ENCODE data around the gene RNF44.
A peak's percentile ranks its signal among the peaks of the same experiment; 100 is the strongest.

The RNF44 gene

GRCh38 chr5:176540956-176541337, 3.7 kb upstream of the RNF44 start:
- DNase-seq (ENCODE audit: low read depth): no peak
- TF ChIP-seq CTCF (conservative IDR thresholded peaks at IDR 0.05; ENCODE audit: control insufficient read depth, insufficient read depth, low read depth, low read length): no peak
- H3K4me3 ChIP-seq (ENCODE audit: control insufficient read depth, low read depth, low read length): no peak overlapping the region

- DNase-seq (ENCODE audit: low read depth): no peak
- no peak overlapping the region for H3K4me3 ChIP-seq (ENCODE audit: control insufficient read depth, low read depth, low read length)
- TF ChIP-seq CTCF (conservative IDR thresholded peaks at IDR 0.05; ENCODE audit: control insufficient read depth, insufficient read depth, low read depth, low read length): no peak
Observed at GRCh38 chr5:176540476-176540899, 3.3 kb upstream of the RNF44 start.

- no peak for TF ChIP-seq CTCF (conservative IDR thresholded peaks at IDR 0.05; ENCODE audit: control insufficient read depth, insufficient read depth, low read depth, low read length)
- no peak for DNase-seq (ENCODE audit: low read depth)
- no peak overlapping the region for H3K4me3 ChIP-seq (ENCODE audit: control insufficient read depth, low read depth, low read length)
Observed at GRCh38 chr5:176538989-176539384, 1.8 kb upstream of the RNF44 start.

- peak overlapping the region; percentile 81 for H3K4me3 ChIP-seq (ENCODE audit: control insufficient read depth, low read depth, low read length)
- no peak for DNase-seq (ENCODE audit: low read depth)
- TF ChIP-seq CTCF (conservative IDR thresholded peaks at IDR 0.05; ENCODE audit: control insufficient read depth, insufficient read depth, low read depth, low read length): no peak
Observed at GRCh38 chr5:176538230-176538988, 1.2 kb upstream of the RNF44 start.

GRCh38 chr5:176537554-176538229, 490 bp upstream of the RNF44 start:
- peak; percentile 99 for DNase-seq (ENCODE audit: low read depth)
- H3K4me3 ChIP-seq (ENCODE audit: control insufficient read depth, low read depth, low read length): peak overlapping the region; percentile 81
- no peak for TF ChIP-seq CTCF (conservative IDR thresholded peaks at IDR 0.05; ENCODE audit: control insufficient read depth, insufficient read depth, low read depth, low read length)

GRCh38 chr5:176536132-176536901, 885 bp downstream of the RNF44 start:
- peak; percentile 70 for DNase-seq (ENCODE audit: low read depth)
- no peak for TF ChIP-seq CTCF (conservative IDR thresholded peaks at IDR 0.05; ENCODE audit: control insufficient read depth, insufficient read depth, low read depth, low read length)
- peak overlapping the region; percentile 81 for H3K4me3 ChIP-seq (ENCODE audit: control insufficient read depth, low read depth, low read length)
